ENCODE results near the gene NQO1.
"Not testable (repeated sequence)": the region's sequence is repeated elsewhere in the genome, so short reads cannot be mapped to it uniquely, and the experiment has no call there.

Gene NQO1

DNA sequence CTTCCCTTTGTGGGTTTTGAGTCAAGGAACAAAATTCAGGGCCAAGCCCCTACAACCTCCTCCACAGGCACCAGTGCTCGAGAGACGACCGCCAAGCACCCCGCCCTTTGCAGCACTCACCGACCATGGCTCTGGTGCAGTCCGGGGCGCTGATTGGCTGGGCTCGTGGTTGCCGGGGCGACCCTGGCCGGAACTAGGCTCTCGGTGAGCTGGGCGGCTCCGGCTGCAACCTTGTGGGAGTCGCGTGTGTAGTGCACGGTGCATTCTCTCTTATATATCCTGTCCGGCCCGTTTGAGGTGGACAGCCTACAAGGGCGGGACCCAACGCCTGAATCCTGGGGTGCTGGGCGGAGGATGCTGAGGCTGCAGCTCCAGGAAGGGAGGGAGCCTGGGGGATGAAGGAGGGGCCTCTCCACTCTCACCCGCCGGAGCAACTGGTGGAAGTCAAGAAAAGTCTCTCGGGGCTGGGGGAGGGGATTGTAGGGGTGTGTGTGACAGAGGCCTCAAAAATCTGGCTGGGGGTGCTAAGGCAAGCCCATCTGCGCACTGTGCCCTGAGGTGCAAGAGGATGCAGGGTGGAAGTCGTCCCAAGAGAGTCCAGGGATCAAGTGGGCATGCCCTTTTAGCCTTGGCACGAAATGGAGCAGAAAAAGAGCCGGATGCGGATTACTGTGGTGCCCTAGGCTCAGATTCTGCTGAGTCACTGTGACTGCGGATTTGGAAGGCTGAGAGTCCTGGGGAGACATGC is at the start of gene NQO1:
NQO1 (minus strand) TSS at position 248 of the 748 bp plus-strand sequence; CDS start at position 127, 121 bp downstream.
- DNase-seq, result peak; percentile 81 to 86

DNA sequence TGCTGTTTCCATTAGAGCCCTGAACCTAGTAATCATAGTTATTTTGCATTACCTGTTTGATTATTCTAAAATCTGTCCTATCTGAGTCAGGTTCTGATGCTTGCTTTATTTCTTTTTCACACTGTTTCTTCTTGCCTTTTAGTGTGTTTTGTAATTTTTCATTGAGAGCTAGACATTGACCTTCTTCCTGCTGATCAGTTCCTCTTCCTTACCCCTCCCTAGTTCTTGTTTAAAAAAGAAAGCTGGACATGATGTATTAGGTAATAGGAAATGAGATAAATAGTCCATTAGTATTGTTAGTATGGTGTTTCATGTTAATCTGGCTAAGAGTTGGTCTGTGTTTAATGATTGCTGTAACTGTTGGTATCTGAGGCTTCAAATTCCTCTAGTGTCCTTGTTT is 49.2 kb upstream of the NQO1 start:
- DNase-seq, result no peak

DNA sequence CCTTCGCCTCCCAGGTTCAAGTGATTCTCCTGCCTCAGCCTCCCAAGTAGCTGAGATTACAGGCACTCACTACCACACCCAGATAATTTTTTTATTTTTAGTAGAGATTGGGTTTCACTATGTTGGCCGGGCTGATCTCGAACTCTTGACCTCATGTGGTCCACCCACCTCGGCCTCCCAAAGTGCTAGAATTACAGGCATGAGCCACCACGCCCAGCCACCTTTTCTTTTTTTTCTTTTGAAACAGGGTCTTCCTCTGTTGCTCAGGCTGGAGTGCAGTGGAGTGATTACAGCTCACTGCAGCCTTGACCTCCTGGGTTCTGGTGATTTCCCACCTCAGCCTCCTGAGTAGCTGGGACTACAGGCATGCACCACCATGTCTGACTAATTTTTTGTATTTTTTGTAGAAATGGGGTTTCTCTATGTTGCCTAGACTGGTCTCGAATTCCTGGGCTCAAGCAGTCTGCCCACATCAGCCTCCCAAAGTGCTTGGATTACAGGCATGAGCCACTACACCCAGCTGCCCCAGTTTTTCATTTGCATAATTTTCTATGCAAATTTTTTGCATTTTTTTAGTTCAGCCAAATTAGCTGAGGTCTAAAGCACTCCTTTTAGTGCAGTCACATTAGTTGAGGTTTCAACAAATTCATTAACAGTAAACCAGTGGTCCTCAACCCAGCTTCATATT is 47.0 kb upstream of the NQO1 start:
- no peak for DNase-seq

DNA sequence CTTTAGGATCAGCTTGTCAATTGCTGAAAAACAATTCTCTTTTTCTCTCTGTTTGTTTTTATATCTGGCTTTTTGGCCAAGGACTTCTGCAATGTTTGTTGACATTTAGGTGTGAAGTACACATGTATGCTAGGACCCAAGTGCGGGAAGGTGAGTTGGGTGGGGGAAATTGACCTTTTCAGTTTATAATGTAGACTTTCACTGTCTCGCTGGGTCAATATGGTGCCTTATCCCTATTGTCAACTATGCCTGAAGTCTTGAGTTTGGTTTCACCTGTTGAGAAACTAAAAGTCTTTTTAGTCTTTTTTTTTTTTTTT is 45.2 kb upstream of the NQO1 start:
- no peak for DNase-seq

DNA sequence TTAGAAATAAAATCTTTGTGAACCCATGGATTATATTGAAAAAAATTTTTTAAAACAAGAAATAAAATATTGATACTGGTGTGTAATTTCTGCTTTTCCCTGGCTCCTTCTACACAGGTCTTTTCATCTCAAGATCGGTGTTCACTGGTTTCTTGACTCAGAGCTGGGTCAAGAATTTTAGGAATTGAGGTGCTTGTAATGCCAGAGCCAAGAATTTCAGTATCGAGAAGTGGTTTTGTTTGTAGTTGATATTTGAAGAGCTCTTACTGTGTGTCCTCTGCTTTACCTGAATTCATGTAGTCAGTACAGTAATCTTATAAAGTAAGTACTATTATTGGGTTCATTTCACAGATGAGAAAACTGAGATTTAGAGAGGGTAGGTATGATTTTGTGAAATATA is 43.0 kb upstream of the NQO1 start:
- DNase-seq, result no peak

DNA sequence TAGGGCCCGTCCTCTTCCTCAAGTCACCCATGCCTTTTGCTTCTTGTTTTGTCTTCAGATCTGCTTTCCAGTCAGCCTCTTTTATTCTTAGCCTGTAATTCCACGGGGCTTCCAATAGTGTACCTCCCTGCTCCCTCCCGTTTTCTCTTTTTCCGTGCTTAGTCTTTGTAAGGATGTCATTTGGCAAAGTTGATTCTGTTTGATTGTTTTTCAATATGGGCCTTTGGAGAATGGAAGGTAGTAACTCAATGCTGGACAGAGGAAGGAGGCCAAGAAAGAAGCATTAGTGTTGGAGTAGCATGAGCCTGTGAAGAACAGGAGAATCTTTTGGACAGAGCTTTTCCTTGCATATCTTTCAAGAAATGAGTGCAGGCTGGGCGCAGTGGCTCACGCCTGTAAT is 42.3 kb upstream of the NQO1 start:
- DNase-seq, result no peak

DNA sequence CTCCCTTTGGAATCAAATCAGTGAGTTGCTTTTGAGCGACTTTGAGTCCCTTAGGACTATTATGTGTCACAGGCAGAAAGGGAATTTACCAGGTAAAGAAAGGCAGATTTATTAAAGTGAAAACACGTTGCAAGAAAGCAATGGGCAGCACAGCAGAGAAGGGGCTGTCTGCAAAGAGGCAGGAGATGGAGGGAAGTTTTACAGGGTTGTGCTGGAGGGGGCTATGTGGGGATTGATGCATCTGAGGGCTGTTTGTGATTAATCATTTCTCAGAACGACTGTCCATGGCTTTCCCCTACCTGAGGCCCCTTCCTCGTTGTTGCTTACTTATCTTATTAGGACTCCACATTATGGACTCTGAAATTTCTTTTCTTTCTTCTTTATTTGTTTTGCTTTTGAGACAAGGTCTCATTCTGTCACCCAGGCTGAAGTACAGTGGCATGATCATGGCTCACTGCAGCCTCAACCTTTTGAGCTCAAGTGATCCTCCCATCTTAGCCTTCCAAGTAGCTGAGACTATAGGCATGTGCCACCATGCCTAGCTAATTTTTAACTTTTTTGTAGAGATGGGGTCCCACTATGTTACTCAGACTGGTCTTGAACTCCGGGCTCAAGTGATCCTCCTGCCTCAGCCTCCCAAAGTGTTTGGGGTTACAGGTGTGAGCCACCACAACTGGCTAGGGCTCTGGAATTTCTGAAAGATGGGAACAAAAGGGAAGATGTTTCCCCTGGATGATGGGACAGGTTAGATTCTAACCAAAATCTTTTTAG is 41.3 kb upstream of the NQO1 start:
- DNase-seq, result no peak

DNA sequence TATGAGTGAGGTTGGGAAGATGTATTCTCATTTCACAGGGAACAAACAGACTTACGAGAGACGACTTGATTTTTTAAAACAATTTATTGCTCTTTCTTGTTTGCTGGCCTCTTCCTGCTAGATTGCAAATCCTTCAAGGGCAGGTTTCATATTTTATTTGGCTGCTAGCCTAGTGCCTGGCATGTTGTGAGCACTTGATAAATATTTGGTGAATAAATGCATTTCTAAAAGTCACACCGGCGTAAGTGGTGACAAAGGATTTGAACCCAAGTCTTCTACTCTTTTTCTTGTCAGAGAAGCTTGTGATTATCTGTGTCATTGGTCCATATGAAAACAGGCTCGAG is 37.2 kb upstream of the NQO1 start:
- DNase-seq, result no peak

DNA sequence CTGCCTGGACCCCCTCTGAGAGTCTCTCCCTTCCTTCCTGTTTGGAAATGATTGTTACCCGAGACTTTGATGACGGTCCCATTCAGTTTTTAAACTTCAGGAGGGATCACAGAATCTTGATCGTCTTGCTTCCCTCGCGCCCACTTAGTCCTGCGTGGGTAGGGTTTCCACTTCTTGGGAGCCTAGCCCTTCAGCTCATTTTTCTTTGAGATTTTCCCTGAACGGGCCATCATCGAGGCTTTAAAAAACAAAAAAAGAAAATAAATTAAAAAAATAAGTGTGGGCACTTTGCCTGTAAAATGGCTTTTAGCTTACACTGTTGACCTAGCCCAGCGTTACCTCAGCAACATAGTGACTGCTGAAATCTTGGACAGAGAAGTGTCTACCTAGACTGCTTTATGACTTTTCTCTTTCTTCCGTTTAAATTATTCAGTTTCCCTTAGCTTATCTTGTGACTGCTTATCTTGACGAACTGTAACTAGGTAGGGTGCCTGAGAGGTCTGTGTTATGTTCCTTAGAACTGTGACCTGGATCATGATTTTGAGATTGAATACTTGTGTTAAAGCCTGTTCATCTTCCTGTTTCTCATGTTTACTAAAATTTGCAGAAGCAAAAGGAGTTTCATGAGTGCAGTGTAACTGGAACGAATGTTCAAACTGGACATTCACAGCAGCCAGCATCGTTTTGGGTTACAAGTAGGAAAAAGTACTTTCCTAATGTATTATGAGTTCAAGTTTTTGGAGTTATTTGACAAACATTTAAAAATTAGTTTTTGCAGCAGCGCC is 36.6 kb upstream of the NQO1 start:
- DNase-seq, result no peak

DNA sequence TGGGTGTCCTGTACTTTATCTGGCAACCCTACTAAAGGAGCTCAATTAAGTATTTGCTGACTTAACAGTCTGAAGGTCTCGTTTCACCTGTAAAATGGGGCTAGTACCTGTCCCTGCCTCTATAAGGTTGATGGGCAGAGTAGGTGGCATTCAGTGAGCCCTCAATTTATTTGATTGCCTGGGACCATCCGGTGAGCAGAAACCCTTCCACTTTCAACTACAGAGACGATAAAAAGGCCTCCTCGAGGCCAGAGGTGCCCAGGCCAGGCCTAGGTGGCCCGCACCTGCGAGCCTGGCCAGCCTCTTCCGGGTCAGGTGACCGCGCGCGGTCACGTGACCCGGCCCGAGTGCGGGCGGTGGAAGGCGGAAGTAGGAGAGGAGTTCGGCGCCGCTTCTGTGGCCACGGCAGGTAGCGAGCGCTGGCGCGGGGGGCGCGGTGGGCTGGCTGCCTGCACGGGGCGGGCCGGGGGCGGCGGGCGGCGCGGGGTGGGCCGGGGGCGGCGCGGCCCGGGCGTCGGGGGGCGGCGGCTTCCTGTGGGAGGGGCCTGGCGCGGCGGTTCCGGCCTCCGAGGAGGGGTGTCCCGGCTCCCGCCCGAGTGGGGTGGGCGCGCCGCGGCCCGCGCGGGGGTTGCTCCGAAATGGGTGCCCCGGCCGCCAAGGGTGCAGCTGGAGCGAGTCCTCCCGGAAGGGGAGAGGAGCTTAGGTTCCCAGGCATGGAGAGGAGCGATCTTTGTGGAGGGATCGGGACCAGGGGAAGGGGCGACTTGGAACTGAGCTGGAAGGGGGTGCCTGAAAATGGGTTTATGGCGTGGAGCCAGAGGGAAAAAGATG is 35.8 kb upstream of the NQO1 start, which contains the start of gene WWP2:
WWP2 (plus strand) TSS at position 350 of the 831 bp plus-strand sequence. CDS start 24,679 bp downstream, outside the sequence.
- DNase-seq, result peak; percentile 72 to 80

DNA sequence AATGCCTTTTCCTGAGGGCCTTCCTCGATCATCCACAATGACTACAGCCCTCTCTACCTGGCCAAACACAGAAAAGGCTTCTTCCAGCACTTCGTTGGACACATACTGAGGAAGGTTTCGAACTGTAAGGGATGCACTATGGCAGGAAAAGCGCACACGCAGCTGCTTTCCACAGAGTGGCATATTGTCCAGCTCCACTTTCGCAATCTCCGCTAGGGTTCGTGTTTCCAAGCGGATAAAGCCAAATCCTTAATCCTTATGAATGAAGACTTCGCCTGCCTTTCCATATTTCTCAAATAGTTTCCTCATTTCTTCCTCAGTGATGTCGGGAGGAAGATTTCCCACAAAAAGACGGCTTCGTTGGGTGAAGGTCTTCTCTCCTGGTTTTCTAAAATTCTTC is 31.0 kb upstream of the NQO1 start:
- DNase-seq, result not testable (repeated sequence)

DNA sequence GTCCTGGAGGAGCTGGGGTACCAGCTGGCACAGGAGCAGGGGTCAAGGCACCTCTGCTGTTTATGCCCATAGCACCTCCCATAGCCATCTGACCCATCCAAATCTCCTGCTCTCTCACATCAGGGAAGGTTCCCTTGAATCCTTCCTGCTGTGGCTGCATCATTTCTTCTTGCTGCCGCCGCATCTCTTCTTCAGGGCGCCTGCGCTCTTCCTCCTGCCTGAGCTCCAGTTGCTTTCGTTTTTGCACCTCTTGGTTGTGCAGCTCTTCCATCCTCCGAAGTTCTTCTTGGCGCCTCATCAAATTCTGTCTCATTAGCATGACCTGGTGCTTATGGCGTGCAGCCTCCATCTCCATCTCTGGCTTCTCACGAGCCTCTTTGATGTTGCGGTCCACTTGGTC is 30.3 kb upstream of the NQO1 start:
- no peak for DNase-seq

DNA sequence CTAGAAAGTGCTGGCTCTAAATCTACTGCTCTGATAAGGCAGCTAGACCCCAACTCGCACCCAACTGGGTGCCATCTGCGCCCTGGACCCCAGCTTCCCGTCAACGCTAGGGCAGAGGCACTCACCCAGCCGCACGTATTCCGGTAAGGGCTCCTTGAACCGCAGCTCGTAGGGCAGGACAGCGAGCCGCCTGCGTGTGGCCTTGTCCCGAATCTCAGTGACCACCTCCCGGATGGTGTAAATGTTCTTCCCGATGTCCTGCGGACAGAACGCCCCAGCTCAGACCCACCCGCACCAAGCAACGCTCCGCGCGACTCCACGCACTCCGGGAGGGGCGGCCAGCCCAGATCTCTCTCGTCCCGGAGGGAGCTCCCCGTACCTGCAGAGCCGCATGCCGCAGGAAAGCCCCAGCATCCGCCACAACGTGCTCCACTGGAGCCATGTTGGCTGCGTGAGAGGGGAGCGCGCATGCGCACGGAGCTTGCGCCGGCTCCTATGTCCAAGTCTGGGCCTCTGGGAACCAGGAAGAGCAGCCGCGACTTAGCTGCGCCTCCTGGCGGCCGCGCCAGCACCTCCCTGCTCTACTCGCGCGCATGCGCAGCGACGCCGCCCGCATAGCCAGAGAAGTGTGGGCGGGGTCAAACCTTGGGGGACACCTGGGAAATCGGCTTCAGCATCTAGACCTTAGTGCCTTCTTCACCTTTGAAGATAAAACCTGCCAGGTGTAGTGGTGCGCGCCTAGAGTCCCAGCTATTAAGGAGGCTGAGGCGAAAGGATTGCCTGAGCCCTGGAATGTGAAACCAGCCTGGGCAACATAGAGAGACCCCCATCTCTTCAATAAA is 28.3 kb upstream of the NQO1 start, which contains the start of gene NOB1:
NOB1 (minus strand) TSS at position 458 of the 842 bp plus-strand sequence; CDS start at position 442, 16 bp downstream.
- DNase-seq, result peak; percentile 97

DNA sequence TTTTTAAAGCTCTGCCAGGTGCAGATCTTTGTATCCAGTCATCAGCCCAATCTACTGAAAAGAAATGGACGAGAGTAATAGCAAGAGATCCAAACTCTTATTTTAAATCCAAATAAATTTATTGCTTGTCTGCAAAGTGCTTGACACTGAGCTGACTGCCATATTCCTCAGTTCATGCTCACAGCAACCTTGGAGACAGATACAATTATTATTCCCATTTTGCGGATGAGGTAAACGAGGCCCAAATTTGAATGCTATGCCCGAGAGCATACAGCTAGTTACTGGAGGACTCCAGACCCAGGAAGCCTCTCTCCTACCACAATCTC is 27.7 kb upstream of the NQO1 start:
- no peak for DNase-seq

DNA sequence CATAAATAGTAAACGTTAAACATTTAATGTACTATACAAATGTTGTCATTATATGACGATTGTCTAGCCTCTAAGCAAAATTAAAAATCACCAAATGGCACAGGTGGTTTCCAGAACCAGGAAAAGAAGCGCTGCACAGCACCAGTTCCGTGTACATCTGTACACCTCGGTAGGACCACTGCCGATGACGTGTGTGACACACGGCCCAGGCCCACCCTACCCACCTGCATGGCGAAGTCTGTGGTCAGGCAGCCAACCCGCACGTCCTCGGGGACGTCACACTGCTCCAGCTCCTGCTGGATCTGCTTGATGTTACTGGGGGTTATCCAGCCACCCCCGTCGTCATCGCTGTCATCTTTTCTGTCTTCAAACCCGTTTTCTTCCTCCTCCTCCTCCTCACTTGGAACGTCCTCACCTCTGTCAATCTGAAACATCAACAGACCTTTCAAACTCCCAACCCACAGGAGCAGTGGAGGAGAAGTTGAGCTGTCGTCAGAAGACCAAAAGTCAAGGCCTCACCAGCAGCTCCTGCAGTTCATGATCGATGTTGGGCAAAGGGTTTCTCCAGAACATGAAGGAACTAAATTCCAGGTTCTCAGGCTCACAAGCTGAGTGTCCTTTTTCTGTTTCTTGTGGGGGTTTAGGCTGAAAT is 22.5 kb upstream of the NQO1 start:
- DNase-seq, result no peak

DNA sequence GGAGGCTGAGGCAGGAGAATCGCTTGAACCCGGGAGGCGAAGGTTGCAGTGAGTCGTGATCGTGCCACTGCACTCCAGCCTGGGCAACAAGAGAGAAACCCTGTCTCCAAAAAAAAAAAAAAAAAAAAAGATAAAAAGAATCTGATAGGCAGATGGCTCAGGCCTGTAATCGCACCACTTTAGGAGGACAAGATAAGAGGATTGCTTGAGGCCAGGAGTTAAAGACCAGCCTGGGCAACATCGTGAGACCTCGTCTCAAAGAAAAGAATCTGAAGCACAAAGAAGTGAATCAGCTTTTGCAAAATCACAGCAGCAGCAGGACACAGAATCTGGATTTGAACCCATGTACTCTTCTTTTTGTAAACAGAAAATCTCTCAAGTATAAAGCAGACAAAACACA is 20.8 kb upstream of the NQO1 start:
- DNase-seq, result no peak

DNA sequence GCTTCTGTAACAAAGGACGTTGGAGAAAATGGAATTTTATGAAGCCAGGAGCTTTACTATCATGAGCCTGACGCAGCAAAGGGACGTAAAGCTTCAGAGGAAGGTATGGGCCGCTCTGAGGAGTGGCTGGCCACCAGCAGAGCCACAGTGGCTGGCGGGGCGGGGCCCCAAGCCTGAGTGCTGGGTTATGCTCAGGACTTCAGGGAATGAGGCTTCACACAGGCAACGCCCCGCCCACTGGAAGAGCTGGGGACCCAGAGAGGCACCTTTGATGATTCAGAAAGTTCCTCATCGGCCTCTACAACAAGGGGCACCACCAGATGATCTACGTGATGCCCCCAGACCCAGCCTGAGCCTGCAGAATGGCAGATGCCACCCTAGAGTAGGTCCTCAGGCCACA is 19.6 kb upstream of the NQO1 start:
- DNase-seq, result no peak

DNA sequence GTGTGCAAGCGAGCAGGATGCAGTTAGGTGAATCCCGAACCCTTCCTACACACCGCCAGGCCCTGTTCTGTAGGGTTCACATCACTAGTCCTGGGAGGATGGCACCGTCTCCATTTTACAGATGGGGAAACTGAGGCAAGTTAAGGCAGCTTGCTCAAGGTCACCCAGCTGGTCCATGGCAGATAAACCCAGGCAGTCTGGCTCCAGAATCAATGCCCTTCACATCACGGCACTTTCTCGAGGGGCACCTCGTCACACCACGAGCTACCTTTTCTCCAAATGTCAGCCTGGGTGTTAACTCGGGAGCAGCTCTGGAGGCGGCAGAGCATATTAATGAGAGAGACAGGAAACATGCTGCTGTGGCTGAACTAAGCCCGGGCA is 18.9 kb upstream of the NQO1 start:
- no peak for DNase-seq

DNA sequence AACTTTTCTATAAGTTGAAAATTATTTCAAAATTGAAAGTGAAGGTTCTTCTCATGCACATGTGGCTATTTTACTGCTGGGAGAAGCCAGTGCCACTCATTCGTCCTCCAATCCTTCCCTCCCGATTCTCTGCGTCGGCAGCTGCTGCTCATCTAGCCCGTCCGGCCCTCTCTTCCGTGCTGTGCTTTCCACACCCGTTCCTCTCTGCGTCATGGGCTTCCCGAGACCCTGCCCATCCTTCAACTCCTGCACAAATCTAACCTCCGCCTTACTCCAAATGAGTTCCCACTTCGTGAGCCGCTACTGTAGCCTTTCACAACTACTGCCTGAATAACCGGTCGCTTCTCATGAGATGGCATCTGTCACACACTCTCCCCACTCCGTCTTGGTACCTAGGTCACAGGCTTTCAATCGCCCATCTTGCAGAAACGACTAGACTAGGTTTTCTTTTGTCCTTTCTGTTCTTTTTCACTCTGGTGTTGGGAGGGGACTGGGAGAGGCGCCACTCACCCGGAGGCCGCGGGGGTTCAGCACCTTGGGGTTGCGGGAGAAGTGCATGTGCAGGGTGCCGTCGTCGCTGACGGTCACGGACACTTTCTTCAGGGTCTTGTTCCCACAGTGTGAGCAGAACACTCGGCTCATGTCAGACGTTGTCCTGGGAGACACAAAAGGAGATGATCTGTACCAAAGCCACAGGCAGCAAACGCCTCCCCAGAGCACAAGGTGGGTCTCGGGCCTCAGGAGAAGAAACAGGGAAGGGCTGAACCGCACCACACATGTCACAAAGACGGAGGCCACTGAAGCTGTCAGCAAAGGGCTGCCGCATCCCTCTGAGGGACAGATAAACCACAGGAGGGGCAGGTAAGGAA is 18.2 kb upstream of the NQO1 start:
- DNase-seq, result no peak

Measured in stimulated activated CD4-positive, alpha-beta T cell treated with anti-CD3 and anti-CD28 coated beads, Interleukin-4, amount 100 ng/mL, for 4 hours (primary cell).